Neuron (in vitro differentiated cells): Measurements from ENCODE around the gene BCCIP.

ENCODE experiments used
- H2AFZ ChIP-seq: one replicate; pipeline ENCODE4 v1.6.1; 2013; ENCODE audit warnings: low read depth, mild to moderate bottlenecking, inconsistent platforms, low read length, moderate library complexity
- H3K27me3 ChIP-seq: one replicate; pipeline ENCODE4 v1.6.1; 2013; ENCODE audit warnings: low read length; ENCODE audit not compliant: insufficient read depth
- H3K36me3 ChIP-seq: one replicate; pipeline ENCODE4 v1.6.1; 2013; ENCODE audit warnings: low read length; ENCODE audit not compliant: insufficient read depth
- H3K4me1 ChIP-seq: one replicate; pipeline ENCODE4 v1.6.1; 2013; ENCODE audit warnings: low read length; ENCODE audit not compliant: insufficient read depth
- H3K4me3 ChIP-seq: 2 replicates; pipeline ENCODE4 v1.5.1; 2013; ENCODE audit warnings: mild to moderate bottlenecking, low read length, moderate library complexity
- H3K9me3 ChIP-seq: one replicate; pipeline ENCODE4 v1.6.1; 2013; ENCODE audit warnings: low read length

Gene BCCIP

GRCh38 chr10:125840955-125841354, 17.6 kb downstream of the BCCIP start:
- H3K4me3 ChIP-seq: no peak overlapping the region
- no peaks in the 10 kb centered on the region for H3K4me1 ChIP-seq
- H3K27me3 ChIP-seq: no peaks in the 10 kb centered on the region
- no peak overlapping the region for H2AFZ ChIP-seq
- H3K36me3 ChIP-seq: peaks cover 74% of the 10 kb centered on the region
- H3K9me3 ChIP-seq: no peaks in the 10 kb centered on the region

- Histone ChIP-seq H3K9me3 (peaks cover 2% of the 10 kb centered on the region), H3K27me3 (no peaks in the 10 kb centered on the region), H3K4me1 (no peaks in the 10 kb centered on the region), H3K4me3 (no peak overlapping the region), H2AFZ (no peak overlapping the region), H3K36me3 (peaks cover 65% of the 10 kb centered on the region)
Measured at GRCh38 chr10:125843603-125844329, 20.4 kb downstream of the BCCIP start.

- Histone ChIP-seq H3K9me3 (peaks cover 2% of the 10 kb centered on the region), H3K4me3 (no peak overlapping the region), H3K27me3 (no peaks in the 10 kb centered on the region), H3K36me3 (peaks cover 64% of the 10 kb centered on the region), H2AFZ (no peak overlapping the region), H3K4me1 (no peaks in the 10 kb centered on the region)
Measured at GRCh38 chr10:125844751-125845221, 21.4 kb downstream of the BCCIP start.

GRCh38 chr10:125845617-125846016, 22.3 kb downstream of the BCCIP start:
- H3K9me3 ChIP-seq: peaks cover 2% of the 10 kb centered on the region
- H3K4me3 ChIP-seq: no peak overlapping the region
- H3K36me3 ChIP-seq: peaks cover 62% of the 10 kb centered on the region
- H3K4me1 ChIP-seq: no peaks in the 10 kb centered on the region
- no peaks in the 10 kb centered on the region for H3K27me3 ChIP-seq
- no peak overlapping the region for H2AFZ ChIP-seq

GRCh38 chr10:125846894-125847293, 23.5 kb downstream of the BCCIP start:
- Histone ChIP-seq H3K27me3 (no peaks in the 10 kb centered on the region), H3K9me3 (peaks cover 2% of the 10 kb centered on the region), H3K4me3 (no peak overlapping the region), H3K4me1 (no peaks in the 10 kb centered on the region), H2AFZ (no peak overlapping the region), H3K36me3 (peaks cover 62% of the 10 kb centered on the region)

GRCh38 chr10:125848371-125848770, 25.0 kb downstream of the BCCIP start:
- peaks cover 68% of the 10 kb centered on the region for H3K36me3 ChIP-seq
- H3K27me3 ChIP-seq: no peaks in the 10 kb centered on the region
- H3K4me1 ChIP-seq: no peaks in the 10 kb centered on the region
- no peak overlapping the region for H3K4me3 ChIP-seq
- H2AFZ ChIP-seq: no peak overlapping the region
- H3K9me3 ChIP-seq: peaks cover 2% of the 10 kb centered on the region

GRCh38 chr10:125848857-125849256, 25.5 kb downstream of the BCCIP start:
- Histone ChIP-seq H3K36me3 (peaks cover 64% of the 10 kb centered on the region), H3K4me3 (no peak overlapping the region), H3K9me3 (peaks cover 2% of the 10 kb centered on the region), H2AFZ (no peak overlapping the region), H3K4me1 (no peaks in the 10 kb centered on the region), H3K27me3 (no peaks in the 10 kb centered on the region)

GRCh38 chr10:125849448-125849847, 26.1 kb downstream of the BCCIP start:
- H3K4me1 ChIP-seq: no peaks in the 10 kb centered on the region
- no peak overlapping the region for H2AFZ ChIP-seq
- no peak overlapping the region for H3K4me3 ChIP-seq
- peaks cover 65% of the 10 kb centered on the region for H3K36me3 ChIP-seq
- H3K27me3 ChIP-seq: no peaks in the 10 kb centered on the region
- H3K9me3 ChIP-seq: peaks cover 2% of the 10 kb centered on the region

- H3K36me3 ChIP-seq: peaks cover 63% of the 10 kb centered on the region
- H3K27me3 ChIP-seq: no peaks in the 10 kb centered on the region
- peaks cover 2% of the 10 kb centered on the region for H3K9me3 ChIP-seq
- H3K4me3 ChIP-seq: no peak overlapping the region
- no peak overlapping the region for H2AFZ ChIP-seq
- H3K4me1 ChIP-seq: no peaks in the 10 kb centered on the region
Measured at GRCh38 chr10:125850766-125851731, 27.7 kb downstream of the BCCIP start.

GRCh38 chr10:125852487-125852886, 29.1 kb downstream of the BCCIP start:
- H3K4me1 ChIP-seq: no peaks in the 10 kb centered on the region
- H3K4me3 ChIP-seq: no peak overlapping the region
- peaks cover 58% of the 10 kb centered on the region for H3K36me3 ChIP-seq
- no peak overlapping the region for H2AFZ ChIP-seq
- H3K9me3 ChIP-seq: peaks cover 2% of the 10 kb centered on the region
- H3K27me3 ChIP-seq: no peaks in the 10 kb centered on the region

GRCh38 chr10:125857185-125857760, 33.9 kb downstream of the BCCIP start:
- Histone ChIP-seq H2AFZ (no peak overlapping the region), H3K9me3 (no peaks in the 10 kb centered on the region), H3K4me1 (no peaks in the 10 kb centered on the region), H3K36me3 (peaks cover 35% of the 10 kb centered on the region), H3K27me3 (no peaks in the 10 kb centered on the region), H3K4me3 (no peak overlapping the region)

- no peaks in the 10 kb centered on the region for H3K4me1 ChIP-seq
- H3K4me3 ChIP-seq: no peak overlapping the region
- no peaks in the 10 kb centered on the region for H3K27me3 ChIP-seq
- no peaks in the 10 kb centered on the region for H3K9me3 ChIP-seq
- H3K36me3 ChIP-seq: peaks cover 25% of the 10 kb centered on the region
- no peak overlapping the region for H2AFZ ChIP-seq
Measured at GRCh38 chr10:125859128-125859817, 35.9 kb downstream of the BCCIP start.
